HepG2 (cell line): ENCODE measurements around the gene TBC1D22A. TPM values are rescaled to one million over a fixed set of nuclear protein-coding genes. Genes with fewer than 3 reads are reported as not detected.

ENCODE experiments used
- ATAC-seq: fragments of 200-7000 bp; cut with Tn5 transposase; 3 replicates; pipeline ENCODE4 v1.9.1; 2020; ENCODE audit warnings: mild to moderate bottlenecking, moderate library complexity
- BruUV-seq: library from RNA; stranded (reverse); fragments of 400-500 nt; replicated peaks from 2 replicates; lab custom pipeline; 2021; lab: Mats Ljungman, UMichigan
- CTCF ChIA-PET: fragments of 300-600 bp; formaldehyde crosslinking; extraction: SDS; loops from one replicate; lab custom pipeline; 2021; ENCODE audit warnings: low total read pairs, inconsistent platforms, low intra/inter-chr PET ratio; lab: Yijun Ruan, JAX
- POLR2A ChIA-PET: fragments of 350-600 bp; sonication (Branson Sonifier 250); formaldehyde crosslinking; loops from one replicate; lab custom pipeline; 2020; ENCODE audit warnings: antibody characterized with exemption, inconsistent platforms; lab: Yijun Ruan, JAX
- DNase-seq: peaks from one replicate; pipeline ENCODE4 v3.0.0-alpha.2; 2015; ENCODE audit warnings: low spot score
- FAIRE-seq: peaks from 3 replicates; lab custom pipeline; 2011; peaks lifted over from hg19 to GRCh38; lab: Jason Lieb, UNC
- H2AFZ ChIP-seq: one replicate; pipeline ENCODE4 v1.6.1; 2011; ENCODE audit warnings: low read length, inconsistent platforms
- H3K27ac ChIP-seq: fragments of 300-600 bp; 3 replicates; pipeline ENCODE4 v1.8.0; 2011; ENCODE audit warnings: mixed run types, mild to moderate bottlenecking, mixed read lengths, low read length, inconsistent platforms; ENCODE audit not compliant: insufficient read depth; ENCODE audit errors: extremely low read length
- H3K27me3 ChIP-seq, 2 experiments: fragments of 200-600 bp in 1 of 2; 2 replicates in 1 of 2; 3 replicates in 1 of 2; pipeline versions ENCODE4 v1.6.0 to v1.8.0; 2011; ENCODE audit warnings: low read length in 2 of 2, mild to moderate bottlenecking in 2 of 2, moderate library complexity in 2 of 2, inconsistent platforms in 1 of 2; ENCODE audit not compliant: insufficient read depth in 2 of 2, control insufficient read depth in 1 of 2
- H3K36me3 ChIP-seq, 2 experiments: fragments of 200-600 bp in 1 of 2; replicated peaks in 1 of 2; 2 replicates in 1 of 2; 3 replicates in 1 of 2; pipeline versions ENCODE4 v1.5.1 to v1.8.0; 2011; ENCODE audit warnings: low read length in 2 of 2, inconsistent platforms in 1 of 2; ENCODE audit not compliant: insufficient read depth in 2 of 2, control insufficient read depth in 1 of 2
- H3K4me1 ChIP-seq: 2 replicates; pipeline ENCODE4 v1.5.1; 2012; ENCODE audit warnings: low read length, inconsistent platforms; ENCODE audit not compliant: insufficient read depth
- H3K4me2 ChIP-seq: 2 replicates; pipeline ENCODE4 v1.6.0; 2011; ENCODE audit warnings: low read depth, low read length, inconsistent platforms
- H3K4me3 ChIP-seq, 3 experiments: fragments of 200-600 bp in 1 of 3; sonication (generic), shearing (Covaris generic) in 1 of 3; replicated peaks in 1 of 3; 2 replicates each; pipeline ENCODE4 v1.5.1; 2011 to 2016; ENCODE audit warnings: low read length in 3 of 3, inconsistent platforms in 2 of 3, low read depth in 2 of 3, mild to moderate bottlenecking in 2 of 3, control low read depth in 1 of 3, mixed read lengths in 1 of 3; ENCODE audit not compliant: insufficient read depth in 1 of 3
- H3K79me2 ChIP-seq: one replicate; pipeline ENCODE4 v1.6.1; 2011; ENCODE audit warnings: low read length, inconsistent platforms; ENCODE audit not compliant: insufficient read depth
- H3K9ac ChIP-seq: 2 replicates; pipeline ENCODE4 v1.6.0; 2011; ENCODE audit warnings: mild to moderate bottlenecking, low read depth, low read length, inconsistent platforms; ENCODE audit not compliant: insufficient read depth
- H3K9me3 ChIP-seq: 2 replicates; pipeline ENCODE4 v1.5.1; 2012; ENCODE audit warnings: mild to moderate bottlenecking, low read length
- H4K20me1 ChIP-seq: 2 replicates; pipeline ENCODE4 v1.6.0; 2011; ENCODE audit warnings: inconsistent platforms, mild to moderate bottlenecking, low read length, moderate library complexity; ENCODE audit not compliant: insufficient read depth
- ETV5 ChIP-seq: IDR thresholded peaks from 2 replicates; pipeline ENCODE4 v1.6.1; 2018; ENCODE audit warnings: missing biosample characterization, missing genetic modification reagents, inconsistent platforms, borderline replicate concordance
- HMGA1 ChIP-seq: sonication (generic); formaldehyde crosslinking; conservative IDR thresholded peaks from 2 replicates; pipeline ENCODE4 v1.4.0; 2020; ENCODE audit warnings: missing genetic modification reagents
- NFKB2 ChIP-seq: sonication (generic); formaldehyde crosslinking; IDR thresholded peaks from 2 replicates; pipeline ENCODE4 v1.4.0; 2020; ENCODE audit warnings: missing genetic modification reagents, borderline replicate concordance
- SOX13 ChIP-seq, 3 experiments: fragments of 450-650 bp in 1 of 3; sonication (generic) in 1 of 3; formaldehyde crosslinking in 1 of 3; IDR thresholded peaks in 2 of 3; conservative IDR thresholded peaks in 1 of 3; 2 replicates each; pipeline versions ENCODE4 v1.5.0 to v1.6.1; 2016 to 2020; ENCODE audit warnings: antibody characterized with exemption in 1 of 3, mild to moderate bottlenecking in 1 of 3, missing compliant biosample characterization in 1 of 3, missing genetic modification reagents in 1 of 3, moderate library complexity in 1 of 3
- TCF7 ChIP-seq: sonication (generic); IDR thresholded peaks from 2 replicates; pipeline ENCODE4 v1.6.1; 2016; ENCODE audit warnings: antibody characterized with exemption, low read depth
- ZNF510 ChIP-seq: sonication (generic); formaldehyde crosslinking; IDR thresholded peaks from 2 replicates; pipeline ENCODE4 v1.4.0; 2020; ENCODE audit warnings: low read depth, mild to moderate bottlenecking, missing genetic modification reagents
- ZNF552 ChIP-seq: sonication (generic); formaldehyde crosslinking; IDR thresholded peaks from 2 replicates; pipeline ENCODE4 v1.9.0; 2022; ENCODE audit warnings: missing genetic modification reagents, mild to moderate bottlenecking, borderline replicate concordance
- ZNF749 ChIP-seq: sonication (generic); formaldehyde crosslinking; IDR thresholded peaks from 2 replicates; pipeline ENCODE4 v1.8.0; 2022; ENCODE audit warnings: mild to moderate bottlenecking, missing genetic modification reagents, moderate library complexity, borderline replicate concordance
- ZNF883 ChIP-seq: sonication (generic); formaldehyde crosslinking; IDR thresholded peaks from 2 replicates; pipeline ENCODE4 v1.5.1; 2020; ENCODE audit warnings: mild to moderate bottlenecking, missing genetic modification reagents; ENCODE audit errors: not compliant biosample characterization
- WGBS: methylation state at CpG from one replicate; pipeline ENCODE4 v1.1.6; 2017; ENCODE audit warnings: low lambda C conversion rate; 5-methylcytosine and 5-hydroxymethylcytosine counted together
- in situ Hi-C: cut with HindIII; loops from 2 replicates; pipeline ENCODE4 v1.10.0; 2017; ENCODE audit warnings: low pct_unique_long_range_greater_than_20kb; ENCODE audit not compliant: extremely low pct_ligation_motif_present
- intact Hi-C: fragments of 100-400 bp; cut with micrococcal nuclease; formaldehyde crosslinking; loops from one replicate; pipeline ENCODE4 v1.10.0; 2022; ENCODE audit not compliant: unreplicated experiment
- polyA plus RNA-seq, 8 experiments: library from polyadenylated mRNA; depleted of rRNA in 3 of 8; stranded (reverse) in 7 of 8; unstranded in 1 of 8; fragments of >200 nt; fragmentation: Illumina TruSeq in 4 of 8; extraction: Trizol in 4 of 8; gene quantifications; 2 replicates each; pipeline versions ENCODE4 v1.2.1 to v1.2.3, GENCODE V29; 2011 to 2016; ENCODE audit warnings: low read depth in 4 of 8, missing spikeins in 1 of 8, mixed read lengths in 1 of 8; ENCODE audit not compliant: insufficient read depth in 1 of 8
- total RNA-seq, 5 experiments: library from RNA; depleted of rRNA; stranded (reverse); fragments of >200 nt; fragmentation: Illumina TruSeq; extraction: Trizol; gene quantifications; 2 replicates each; pipeline ENCODE4 v1.2.3, GENCODE V29; 2016; ENCODE audit warnings: low read depth in 1 of 5
- TF ChIP-seq, protein P1 (sequence below): sonication (generic); formaldehyde crosslinking; IDR thresholded peaks from 2 replicates; pipeline ENCODE4 v1.5.0; 2020; ENCODE audit warnings: missing genetic modification reagents
- TF ChIP-seq, protein P2 (sequence below): sonication (generic); formaldehyde crosslinking; IDR thresholded peaks from 2 replicates; pipeline ENCODE4 v1.4.0; 2020; ENCODE audit warnings: missing genetic modification reagents

Gene TBC1D22A
- total and polyA plus RNA-seq, 2 of the 13 experiments (the other 11 are each of a cell fraction or from before 2014, with no cell fraction given), result 17.3 to 18.0 TPM

DNA sequence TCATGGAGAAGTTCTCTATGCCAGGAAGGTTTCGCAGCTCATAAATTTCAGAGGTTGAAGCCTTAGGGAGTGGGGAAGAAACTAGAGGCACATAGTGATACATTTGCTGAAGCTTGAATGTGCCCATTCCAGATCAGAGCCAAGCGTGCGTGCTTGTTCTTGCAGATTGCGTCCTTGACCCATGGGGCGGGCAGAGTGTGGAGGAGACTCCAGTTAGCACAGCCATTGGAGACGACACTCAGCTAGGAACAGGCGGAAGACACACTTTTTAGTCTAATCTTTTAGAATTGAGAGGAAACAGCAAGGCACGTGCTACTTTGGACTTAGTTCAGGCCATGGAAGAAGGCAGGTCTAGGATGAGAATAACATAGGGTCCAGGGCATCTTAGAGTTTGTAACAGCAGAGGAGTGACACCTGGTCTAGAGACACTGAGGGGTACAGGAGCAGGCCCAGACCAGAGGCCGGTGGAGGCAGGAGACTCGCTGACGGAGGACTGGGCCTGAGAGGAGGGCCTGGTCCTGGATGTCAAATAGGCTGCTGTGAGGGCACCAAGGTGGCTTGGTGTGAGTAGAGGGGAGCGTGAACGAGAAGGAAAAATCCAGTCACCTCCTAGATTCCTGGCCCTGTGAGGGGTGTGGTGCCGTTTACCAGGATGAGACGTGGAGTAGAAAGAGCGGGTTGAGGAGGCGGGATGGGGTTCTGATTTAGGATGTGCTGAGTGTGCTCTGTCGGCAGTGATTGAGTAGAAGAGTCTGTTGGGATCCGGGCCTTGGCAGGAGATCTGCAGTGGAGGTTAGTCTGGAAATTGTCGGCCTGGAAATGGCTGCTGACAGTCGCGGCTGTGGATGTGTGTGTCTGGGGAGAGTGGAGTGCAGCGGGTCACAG is 154.7 kb downstream of the TBC1D22A start:
- in situ Hi-C loops, result no loop called here
- Histone ChIP-seq H3K9me3 (no peaks in the 10 kb centered on the region), H3K9ac (no peak overlapping the region), H3K27me3 (no peaks in the 10 kb centered on the region), H3K36me3 (peaks cover 13 to 44% of the 10 kb centered on the region in 2 experiments; a peak in 4 of 5 replicates), H3K27ac (no peak overlapping the region), H3K4me2 (no peak overlapping the region), H3K4me1 (no peaks in the 10 kb centered on the region), H3K79me2 (no peaks in the 10 kb centered on the region), H4K20me1 (no peaks in the 10 kb centered on the region), H3K4me3 (no peak overlapping the region), H2AFZ (no peak overlapping the region)
- POLR2A ChIA-PET, result no interaction called here
- no TSS peak for BruUV-seq
- TF ChIP-seq ZNF552 (CRISPR knock-in tag), result no peak
- TF ChIP-seq, protein P1, sequence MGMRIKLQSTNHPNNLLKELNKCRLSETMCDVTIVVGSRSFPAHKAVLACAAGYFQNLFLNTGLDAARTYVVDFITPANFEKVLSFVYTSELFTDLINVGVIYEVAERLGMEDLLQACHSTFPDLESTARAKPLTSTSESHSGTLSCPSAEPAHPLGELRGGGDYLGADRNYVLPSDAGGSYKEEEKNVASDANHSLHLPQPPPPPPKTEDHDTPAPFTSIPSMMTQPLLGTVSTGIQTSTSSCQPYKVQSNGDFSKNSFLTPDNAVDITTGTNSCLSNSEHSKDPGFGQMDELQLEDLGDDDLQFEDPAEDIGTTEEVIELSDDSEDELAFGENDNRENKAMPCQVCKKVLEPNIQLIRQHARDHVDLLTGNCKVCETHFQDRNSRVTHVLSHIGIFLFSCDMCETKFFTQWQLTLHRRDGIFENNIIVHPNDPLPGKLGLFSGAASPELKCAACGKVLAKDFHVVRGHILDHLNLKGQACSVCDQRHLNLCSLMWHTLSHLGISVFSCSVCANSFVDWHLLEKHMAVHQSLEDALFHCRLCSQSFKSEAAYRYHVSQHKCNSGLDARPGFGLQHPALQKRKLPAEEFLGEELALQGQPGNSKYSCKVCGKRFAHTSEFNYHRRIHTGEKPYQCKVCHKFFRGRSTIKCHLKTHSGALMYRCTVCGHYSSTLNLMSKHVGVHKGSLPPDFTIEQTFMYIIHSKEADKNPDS (CRISPR knock-in tag), result no peak
- TF ChIP-seq, protein P2, sequence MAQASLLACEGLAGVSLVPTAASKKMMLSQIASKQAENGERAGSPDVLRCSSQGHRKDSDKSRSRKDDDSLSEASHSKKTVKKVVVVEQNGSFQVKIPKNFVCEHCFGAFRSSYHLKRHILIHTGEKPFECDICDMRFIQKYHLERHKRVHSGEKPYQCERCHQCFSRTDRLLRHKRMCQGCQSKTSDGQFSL, result no peak
- no peak for TF ChIP-seq ZNF883 (CRISPR knock-in tag)
- no peak for TF ChIP-seq SOX13 (IDR thresholded peaks at IDR 0.05)
- TF ChIP-seq SOX13 (CRISPR knock-in tag; conservative IDR thresholded peaks at IDR 0.05 in 1 of 2, IDR thresholded peaks at IDR 0.05 in 1 of 2), result no peak
- no peak for TF ChIP-seq ETV5 (CRISPR knock-in tag)
- no peak for TF ChIP-seq HMGA1
- TF ChIP-seq ZNF749, result no peak
- no peak for TF ChIP-seq TCF7
- TF ChIP-seq NFKB2 (CRISPR knock-in tag), result no peak
- no peak for TF ChIP-seq ZNF510
- intact Hi-C loops, result no loop called here
- FAIRE-seq (no peak), DNase-seq (no peak), ATAC-seq (no peak)
- WGBS, result 92% methylated on average over 22 of the region's 23 CpGs
- CTCF ChIA-PET, result no interaction called here
